Measurements from ENCODE around the gene SFXN5. TPM values are rescaled to one million over a fixed set of nuclear protein-coding genes. Genes with fewer than 3 reads are reported as not detected.

SFXN5 gene
- total RNA-seq, 1 experiment from 2014 or later: 25.9 TPM

DNA sequence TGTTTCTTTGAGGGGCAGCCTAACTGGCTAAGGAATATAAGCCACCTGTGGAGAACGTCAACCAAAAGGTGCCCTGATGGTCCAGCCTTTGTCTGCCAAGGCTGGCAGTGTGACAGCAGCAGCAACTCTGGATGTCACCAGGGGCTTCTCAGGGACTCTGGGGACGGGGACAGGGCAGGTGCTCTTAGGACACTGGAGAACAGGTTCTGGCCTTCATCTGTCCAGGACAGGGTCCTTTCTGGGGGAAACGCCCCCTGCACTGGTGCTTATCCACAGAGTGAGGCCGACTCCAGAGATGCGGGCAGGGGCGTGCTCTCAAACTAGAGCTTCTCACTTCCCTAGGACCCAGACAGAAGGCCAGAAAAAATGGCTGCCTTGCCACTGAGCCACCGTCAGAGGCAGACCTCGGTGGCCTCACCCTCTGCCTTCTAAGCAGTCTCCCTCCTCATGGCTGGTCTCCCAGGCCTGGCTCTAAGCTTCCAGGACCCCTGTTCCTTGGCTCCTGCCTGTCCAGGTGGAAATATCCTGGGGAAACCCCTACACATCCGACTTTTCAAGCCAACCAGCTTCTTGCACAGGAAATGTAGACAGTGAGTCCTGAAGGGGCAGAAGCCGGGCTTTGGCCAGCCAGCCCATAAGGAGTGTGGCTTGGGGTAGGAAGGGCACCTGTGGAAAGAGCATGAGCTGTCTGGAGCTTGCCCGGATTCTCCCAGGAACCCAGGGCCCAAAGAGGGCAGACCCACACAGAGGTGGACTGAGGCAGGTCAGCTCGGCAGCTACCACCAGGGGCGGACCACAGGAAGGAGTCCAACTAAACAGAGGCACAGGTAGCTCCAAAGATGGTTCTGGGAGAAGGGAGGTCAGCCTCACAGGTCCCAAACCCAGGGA lies 11.3 kb upstream of the SFXN5 start:
- TF ChIP-seq EMX1 (CRISPR knock-in tag; IDR thresholded peaks at IDR 0.05) (no peak), FOXK1 (CRISPR knock-in tag; IDR thresholded peaks at IDR 0.05) (no peak), ZNF396 (CRISPR knock-in tag; IDR thresholded peaks at IDR 0.05; ENCODE audit: borderline replicate concordance) (no peak), TEAD1 (CRISPR knock-in tag; IDR thresholded peaks at IDR 0.05) (no peak), ZNF219 (CRISPR knock-in tag; IDR thresholded peaks at IDR 0.05; ENCODE audit: borderline replicate concordance) (no peak), KAT7 (CRISPR knock-in tag; IDR thresholded peaks at IDR 0.05; ENCODE audit: borderline replicate concordance) (no peak), NFE2L1 (CRISPR knock-in tag; IDR thresholded peaks at IDR 0.05) (no peak)
- TF ChIP-seq, protein P1, sequence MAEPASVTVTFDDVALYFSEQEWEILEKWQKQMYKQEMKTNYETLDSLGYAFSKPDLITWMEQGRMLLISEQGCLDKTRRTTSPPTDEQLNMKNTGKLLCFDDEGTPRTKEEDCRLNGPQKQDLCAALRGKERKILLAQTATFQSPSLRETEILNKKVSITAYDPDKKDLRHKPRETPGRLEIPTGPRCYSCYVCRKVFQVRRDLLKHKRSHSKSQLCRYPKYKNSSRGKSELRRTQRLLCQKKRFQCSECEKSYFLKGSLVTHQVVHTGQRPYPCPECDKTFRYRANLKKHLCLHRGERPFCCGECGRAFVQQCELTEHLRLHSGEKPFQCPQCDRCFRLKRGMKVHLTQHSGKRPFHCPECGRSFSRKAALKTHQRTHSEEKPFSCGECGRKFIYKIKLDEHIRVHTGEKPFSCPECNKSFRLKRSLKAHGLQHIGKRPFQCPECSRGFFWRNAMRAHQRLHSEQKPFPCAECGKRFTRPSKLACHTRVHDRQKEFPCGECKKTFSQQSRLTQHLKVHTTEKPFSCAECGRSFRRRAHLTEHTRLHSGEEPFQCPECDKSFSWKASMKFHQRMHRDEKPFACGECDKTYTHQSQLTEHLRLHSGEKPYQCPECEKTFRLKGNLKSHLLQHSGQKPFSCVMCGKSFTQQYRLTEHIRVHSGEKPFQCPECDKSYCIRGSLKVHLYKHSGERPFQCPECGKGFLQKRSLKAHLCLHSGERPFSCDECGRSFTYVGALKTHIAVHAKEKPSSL (CRISPR knock-in tag; conservative IDR thresholded peaks at IDR 0.05): no peak
- TF ChIP-seq, protein P2, sequence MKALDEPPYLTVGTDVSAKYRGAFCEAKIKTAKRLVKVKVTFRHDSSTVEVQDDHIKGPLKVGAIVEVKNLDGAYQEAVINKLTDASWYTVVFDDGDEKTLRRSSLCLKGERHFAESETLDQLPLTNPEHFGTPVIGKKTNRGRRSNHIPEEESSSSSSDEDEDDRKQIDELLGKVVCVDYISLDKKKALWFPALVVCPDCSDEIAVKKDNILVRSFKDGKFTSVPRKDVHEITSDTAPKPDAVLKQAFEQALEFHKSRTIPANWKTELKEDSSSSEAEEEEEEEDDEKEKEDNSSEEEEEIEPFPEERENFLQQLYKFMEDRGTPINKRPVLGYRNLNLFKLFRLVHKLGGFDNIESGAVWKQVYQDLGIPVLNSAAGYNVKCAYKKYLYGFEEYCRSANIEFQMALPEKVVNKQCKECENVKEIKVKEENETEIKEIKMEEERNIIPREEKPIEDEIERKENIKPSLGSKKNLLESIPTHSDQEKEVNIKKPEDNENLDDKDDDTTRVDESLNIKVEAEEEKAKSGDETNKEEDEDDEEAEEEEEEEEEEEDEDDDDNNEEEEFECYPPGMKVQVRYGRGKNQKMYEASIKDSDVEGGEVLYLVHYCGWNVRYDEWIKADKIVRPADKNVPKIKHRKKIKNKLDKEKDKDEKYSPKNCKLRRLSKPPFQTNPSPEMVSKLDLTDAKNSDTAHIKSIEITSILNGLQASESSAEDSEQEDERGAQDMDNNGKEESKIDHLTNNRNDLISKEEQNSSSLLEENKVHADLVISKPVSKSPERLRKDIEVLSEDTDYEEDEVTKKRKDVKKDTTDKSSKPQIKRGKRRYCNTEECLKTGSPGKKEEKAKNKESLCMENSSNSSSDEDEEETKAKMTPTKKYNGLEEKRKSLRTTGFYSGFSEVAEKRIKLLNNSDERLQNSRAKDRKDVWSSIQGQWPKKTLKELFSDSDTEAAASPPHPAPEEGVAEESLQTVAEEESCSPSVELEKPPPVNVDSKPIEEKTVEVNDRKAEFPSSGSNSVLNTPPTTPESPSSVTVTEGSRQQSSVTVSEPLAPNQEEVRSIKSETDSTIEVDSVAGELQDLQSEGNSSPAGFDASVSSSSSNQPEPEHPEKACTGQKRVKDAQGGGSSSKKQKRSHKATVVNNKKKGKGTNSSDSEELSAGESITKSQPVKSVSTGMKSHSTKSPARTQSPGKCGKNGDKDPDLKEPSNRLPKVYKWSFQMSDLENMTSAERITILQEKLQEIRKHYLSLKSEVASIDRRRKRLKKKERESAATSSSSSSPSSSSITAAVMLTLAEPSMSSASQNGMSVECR (CRISPR knock-in tag; IDR thresholded peaks at IDR 0.05; ENCODE audit: borderline replicate concordance): no peak
- TF ChIP-seq, protein P3, sequence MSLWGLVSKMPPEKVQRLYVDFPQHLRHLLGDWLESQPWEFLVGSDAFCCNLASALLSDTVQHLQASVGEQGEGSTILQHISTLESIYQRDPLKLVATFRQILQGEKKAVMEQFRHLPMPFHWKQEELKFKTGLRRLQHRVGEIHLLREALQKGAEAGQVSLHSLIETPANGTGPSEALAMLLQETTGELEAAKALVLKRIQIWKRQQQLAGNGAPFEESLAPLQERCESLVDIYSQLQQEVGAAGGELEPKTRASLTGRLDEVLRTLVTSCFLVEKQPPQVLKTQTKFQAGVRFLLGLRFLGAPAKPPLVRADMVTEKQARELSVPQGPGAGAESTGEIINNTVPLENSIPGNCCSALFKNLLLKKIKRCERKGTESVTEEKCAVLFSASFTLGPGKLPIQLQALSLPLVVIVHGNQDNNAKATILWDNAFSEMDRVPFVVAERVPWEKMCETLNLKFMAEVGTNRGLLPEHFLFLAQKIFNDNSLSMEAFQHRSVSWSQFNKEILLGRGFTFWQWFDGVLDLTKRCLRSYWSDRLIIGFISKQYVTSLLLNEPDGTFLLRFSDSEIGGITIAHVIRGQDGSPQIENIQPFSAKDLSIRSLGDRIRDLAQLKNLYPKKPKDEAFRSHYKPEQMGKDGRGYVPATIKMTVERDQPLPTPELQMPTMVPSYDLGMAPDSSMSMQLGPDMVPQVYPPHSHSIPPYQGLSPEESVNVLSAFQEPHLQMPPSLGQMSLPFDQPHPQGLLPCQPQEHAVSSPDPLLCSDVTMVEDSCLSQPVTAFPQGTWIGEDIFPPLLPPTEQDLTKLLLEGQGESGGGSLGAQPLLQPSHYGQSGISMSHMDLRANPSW (CRISPR knock-in tag; conservative IDR thresholded peaks at IDR 0.05; ENCODE audit: low read depth): no peak
- TF ChIP-seq, protein P4, sequence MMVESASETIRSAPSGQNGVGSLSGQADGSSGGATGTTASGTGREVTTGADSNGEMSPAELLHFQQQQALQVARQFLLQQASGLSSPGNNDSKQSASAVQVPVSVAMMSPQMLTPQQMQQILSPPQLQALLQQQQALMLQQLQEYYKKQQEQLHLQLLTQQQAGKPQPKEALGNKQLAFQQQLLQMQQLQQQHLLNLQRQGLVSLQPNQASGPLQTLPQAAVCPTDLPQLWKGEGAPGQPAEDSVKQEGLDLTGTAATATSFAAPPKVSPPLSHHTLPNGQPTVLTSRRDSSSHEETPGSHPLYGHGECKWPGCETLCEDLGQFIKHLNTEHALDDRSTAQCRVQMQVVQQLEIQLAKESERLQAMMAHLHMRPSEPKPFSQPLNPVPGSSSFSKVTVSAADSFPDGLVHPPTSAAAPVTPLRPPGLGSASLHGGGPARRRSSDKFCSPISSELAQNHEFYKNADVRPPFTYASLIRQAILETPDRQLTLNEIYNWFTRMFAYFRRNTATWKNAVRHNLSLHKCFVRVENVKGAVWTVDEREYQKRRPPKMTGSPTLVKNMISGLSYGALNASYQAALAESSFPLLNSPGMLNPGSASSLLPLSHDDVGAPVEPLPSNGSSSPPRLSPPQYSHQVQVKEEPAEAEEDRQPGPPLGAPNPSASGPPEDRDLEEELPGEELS (CRISPR knock-in tag; IDR thresholded peaks at IDR 0.05): no peak
- ATAC-seq: no peak
- H3K4me3 Mint-ChIP-seq: no peak overlapping the region
- no peaks in the 10 kb centered on the region for H3K27me3 Mint-ChIP-seq (ENCODE audit: low read depth)
- H3K9me3 Mint-ChIP-seq: no peaks in the 10 kb centered on the region
- no peak overlapping the region for H3K27ac Mint-ChIP-seq
- no peak for DNase-seq (ENCODE audit: low spot score)
- POLR2A ChIA-PET: no interaction called here
- H3K36me3 Mint-ChIP-seq: peaks cover 3% of the 10 kb centered on the region; the same call in 1 of the 2 replicates
- peaks cover 18% of the 10 kb centered on the region for H3K4me1 Mint-ChIP-seq
- CTCF ChIA-PET: interaction anchor here (1.0 to 7.7 kb wide), 5 partner anchors 18 to 196 kb away, joined by 3 to 113 read pairs (median 25); partner anchors contain the start of gene SPR
